CD4-positive, alpha-beta T cell treated with Interleukin-10 for 1 hour (primary cell): ENCODE measurements around the gene KLF17.

Source experiments
- DNase-seq: peaks from one replicate; pipeline ENCODE4 v3.0.0-alpha.2; 2020

The KLF17 gene

DNA sequence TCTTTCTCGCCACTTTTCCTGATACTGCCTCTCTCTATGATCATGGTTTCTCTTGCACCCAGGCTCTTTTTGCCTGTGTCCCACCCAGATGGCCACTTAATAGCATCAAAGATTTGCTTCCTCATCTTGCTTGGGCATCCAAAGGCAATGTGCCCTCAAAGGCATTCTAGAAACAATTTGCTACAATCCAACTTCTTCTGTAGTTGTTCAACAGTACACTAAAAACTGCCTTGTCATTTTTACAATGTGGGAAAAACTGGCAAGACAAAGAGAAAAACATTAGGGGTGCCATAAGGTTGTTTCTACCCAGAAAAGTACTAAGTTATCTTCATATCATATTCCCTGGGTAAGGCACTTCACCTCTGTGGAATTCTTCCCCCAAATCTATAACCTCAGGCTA lies 39.3 kb downstream of the KLF17 start:
- no peak for DNase-seq

DNA sequence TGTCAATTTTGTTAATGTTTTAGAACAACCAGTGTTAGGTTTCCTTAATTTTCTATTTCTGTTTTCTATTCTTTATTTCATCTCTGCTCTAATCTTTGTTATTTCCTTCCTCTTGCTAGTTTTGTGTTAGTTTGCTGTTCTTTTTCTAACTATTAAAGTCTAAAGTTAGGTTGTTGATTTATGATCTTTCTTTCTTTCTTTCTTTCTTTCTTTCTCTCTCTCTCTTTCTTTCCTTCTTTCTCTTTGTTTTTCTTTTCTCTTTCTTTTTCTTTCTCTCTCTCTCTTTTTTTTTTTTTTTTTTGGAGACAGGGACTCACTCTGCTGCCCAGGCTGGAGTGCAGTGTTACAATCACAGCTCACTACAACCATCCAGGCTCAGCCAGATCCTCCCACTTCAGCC lies 40.2 kb downstream of the KLF17 start:
- no peak for DNase-seq

DNA sequence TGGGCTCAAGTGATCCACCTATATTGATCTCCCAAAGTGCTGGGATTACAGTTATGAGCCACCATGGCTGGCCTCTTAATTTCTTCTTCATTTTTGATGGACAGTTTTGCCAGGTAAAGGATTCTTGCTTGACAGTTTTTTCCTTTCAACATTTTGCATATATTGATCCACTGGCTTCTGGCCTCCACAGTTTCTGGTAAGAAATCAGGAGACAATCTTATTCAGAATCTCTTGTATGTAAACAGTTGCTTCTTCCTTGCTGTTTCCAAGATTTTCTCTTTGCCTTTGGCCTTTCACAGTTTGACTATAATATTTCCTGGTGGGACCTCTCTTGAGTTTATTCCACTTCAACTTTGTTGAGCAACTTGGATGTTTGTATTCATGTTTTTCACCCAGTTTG lies 42.9 kb downstream of the KLF17 start:
- no peak for DNase-seq

DNA sequence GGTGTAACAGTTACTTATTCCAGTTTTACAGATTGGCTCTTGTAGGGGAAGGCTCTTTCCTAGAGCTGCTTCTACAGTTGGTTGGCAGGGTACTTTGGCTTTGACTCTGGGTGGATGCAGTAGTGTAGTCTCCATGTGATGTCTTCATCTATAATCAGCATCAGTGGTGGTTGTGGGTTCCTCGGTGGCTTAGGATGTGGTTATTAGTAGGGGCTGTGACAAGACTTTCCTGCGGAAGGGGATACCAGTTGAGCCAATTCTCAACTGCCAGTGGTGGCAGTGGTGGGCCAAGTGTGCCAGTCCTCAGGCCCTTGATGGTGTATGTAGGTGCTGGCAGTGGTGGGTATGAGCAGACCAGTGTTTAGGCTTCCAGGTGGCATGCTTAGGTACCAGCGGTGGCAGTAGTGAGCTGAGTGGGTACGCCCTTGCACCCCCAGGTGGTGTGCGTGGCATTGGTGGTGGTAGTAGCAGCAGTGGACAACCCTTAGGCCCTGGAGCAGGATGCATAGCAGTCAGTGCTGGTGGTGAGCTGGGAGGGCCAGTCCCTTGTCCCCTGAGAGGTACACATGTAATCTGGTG lies 50.0 kb downstream of the KLF17 start:
- no peak for DNase-seq

DNA sequence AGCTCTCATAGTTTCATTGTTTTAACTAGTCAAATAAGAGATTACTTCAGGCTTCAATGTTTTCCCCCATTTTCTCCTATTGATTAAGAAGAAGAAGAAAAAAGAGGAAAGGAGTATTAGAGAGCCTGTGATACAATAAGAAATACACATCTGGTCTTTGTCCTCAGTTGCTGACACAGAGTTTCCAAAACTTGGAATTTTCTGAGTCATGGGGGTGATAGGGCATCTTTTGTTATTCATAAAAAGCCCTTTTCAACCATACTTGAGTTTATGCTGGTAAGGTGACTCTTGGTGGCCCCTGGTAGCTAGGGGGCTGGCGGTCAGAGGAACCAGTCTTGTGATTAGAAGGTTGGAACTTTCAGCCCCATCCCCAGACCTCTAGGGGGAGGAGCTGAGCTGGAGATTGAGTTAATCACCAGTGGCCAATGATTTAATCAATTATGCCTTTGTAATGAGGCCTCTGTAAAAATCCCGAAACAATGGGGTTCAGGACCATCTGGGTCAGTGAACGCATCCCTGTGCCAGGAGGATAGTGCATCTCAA lies 51.7 kb downstream of the KLF17 start:
- no peak for DNase-seq

DNA sequence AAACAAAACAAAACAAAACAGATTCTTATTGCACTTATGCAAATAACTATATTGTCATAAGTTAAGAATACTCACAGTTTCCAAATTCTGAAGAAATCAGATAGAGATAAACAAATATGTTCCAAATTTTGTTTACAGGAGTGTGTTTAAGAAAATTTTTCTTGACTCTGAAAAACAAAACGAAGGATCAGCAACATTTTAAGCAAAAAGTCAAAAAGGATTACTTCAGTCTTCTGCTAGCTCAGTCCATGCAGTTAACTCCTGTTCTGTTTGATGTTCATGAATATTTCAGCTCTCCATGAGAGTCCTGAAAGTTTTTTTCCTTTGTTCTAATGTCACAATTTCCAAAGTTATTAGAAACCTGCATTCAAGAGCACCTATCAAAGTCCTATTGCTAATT lies 56.0 kb downstream of the KLF17 start:
- no peak for DNase-seq
